Fibroblast of upper back skin (primary cell): Measurements from ENCODE around the gene ZRANB3.

ENCODE experiments used
- DNase-seq: peaks from one replicate; pipeline ENCODE4 v3.0.0-alpha.2; 2013

Gene ZRANB3

DNA sequence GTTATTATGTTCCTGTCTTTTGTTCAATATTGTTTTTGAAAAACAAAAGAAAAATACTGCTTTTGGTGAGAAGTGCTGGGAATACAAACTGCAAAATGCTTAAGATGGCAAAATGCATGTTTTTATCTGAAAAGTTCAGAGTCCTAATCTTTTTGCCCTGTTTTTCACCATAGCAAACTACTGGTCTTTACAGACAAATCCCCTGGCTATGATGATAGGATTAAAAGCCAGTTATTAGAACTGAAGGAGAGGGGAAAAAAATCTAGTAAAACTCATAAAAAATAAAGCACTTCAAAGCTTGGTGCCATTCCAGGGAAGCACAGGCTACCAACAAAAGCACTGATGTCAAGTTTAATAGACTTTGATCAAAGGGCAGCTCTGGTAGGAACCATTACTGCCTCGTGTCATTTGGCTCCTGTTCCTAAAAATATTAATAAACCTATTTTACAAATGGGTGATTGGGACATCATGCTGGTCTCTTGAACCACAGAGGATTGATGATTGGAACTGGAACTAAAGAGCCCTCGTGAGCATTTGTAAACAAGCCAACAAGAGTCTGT is 284.2 kb downstream of the ZRANB3 start:
- DNase-seq, result no peak

DNA sequence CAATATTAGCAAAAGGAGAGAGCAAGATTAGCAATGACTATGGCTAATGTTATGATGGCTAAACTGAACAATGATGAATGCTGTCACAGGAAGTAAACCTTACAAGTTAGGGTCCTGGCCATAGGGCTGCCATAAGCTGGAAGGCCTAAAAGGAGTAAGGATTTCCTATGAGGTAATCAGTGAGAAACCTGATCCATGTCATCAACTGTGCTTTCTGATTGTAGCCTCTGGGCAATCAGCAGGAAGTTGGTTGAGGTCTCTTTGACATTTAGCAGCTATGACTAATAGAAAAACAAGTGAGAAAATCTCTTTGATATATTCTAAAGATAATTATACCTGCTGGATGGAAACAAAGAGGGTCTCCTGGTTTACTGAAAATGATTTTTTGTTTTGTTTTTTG is 285.9 kb downstream of the ZRANB3 start:
- DNase-seq, result peak; percentile 31

DNA sequence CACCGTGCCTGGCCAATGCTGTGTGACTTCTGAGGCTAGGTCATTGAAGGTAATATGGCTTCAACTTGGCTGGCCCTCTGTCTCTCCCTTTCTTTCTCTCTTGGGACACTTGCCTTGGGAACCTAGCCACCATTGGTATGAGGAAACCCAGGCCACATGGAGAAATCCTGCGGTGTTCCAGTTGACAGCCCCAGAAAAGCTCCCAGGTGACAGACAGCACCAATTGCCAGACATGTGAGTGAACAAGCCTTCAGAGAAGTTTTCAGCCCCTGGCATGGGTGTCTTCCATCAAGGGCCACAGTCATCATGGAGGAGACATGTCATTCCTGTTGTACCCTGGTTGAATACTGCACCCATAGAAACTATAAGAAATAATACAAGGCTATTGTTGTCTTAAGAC is 292.4 kb downstream of the ZRANB3 start:
- no peak for DNase-seq

DNA sequence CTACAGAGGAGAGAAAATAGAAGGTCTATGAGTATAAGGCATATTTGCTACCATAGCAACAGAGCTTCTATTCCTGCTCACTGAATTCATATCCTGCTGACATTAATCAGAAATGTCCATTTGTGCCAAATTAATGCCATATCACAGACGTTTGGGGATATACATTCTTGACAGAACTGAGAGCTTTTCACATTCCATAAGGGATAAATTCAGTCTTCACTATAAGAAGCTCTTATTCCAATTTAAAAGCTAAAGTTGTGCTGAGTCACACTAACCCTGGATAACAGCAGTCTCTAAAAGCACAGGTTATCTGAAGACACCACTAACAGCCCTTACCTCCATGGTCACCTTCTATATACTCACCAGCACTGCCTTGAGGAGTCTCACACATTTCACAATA is 300.9 kb downstream of the ZRANB3 start:
- DNase-seq, result peak; percentile 24

DNA sequence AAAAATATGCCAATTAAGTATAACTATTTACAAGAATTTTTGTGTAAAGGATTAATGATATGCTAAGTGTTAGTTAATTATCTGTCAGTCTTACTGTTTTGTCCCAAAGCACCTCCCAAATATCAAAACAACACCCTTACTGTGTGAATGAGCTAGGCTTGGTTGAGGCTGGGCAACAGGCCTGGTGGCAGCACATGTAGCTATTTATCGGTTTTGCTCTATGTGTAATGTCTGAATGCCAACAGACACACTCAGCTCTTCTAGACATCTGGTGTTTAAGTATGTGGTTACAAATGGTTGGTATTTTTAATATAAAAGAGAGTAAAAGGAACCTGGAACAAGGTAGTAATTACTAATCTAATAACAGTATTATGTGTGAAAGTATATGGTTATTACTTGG is 303.6 kb downstream of the ZRANB3 start:
- DNase-seq, result peak; percentile 9

DNA sequence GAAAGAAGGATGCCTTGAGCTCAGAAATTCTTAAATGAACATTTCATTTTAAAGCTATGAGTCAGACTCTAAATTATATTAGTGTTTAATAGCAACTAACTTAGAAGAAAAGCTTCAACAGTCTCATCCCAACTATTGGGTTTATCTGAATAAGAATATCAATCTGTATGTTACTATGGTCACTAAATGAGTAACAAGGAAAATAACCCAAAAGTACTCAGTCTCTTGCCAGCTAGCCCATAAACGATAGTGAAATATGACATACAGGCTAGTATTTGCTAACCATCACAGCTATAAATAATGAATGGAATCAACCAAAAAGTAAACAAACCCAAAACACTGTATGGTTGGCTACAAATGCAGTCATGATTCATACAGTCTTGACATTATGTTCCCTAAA is 304.1 kb downstream of the ZRANB3 start:
- peak; percentile 16 for DNase-seq

DNA sequence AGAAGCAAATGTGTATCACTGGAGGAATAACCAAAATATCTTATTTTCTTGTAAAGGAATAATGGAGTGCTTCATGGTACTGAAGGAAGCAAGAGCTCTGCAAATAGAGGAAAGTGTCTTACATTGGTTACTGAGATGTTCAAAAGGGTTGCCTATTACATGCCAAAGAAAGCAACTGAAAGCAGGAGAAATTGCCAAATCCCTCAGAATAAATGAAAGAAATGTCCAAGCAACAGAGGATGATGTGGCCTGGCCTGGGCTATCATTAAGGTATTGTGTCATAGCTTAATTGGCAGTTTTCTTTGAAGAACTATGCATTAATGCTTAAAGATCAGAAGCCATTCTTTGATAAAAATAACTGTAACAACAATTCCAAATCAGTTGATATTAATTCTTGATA is 305.2 kb downstream of the ZRANB3 start:
- no peak for DNase-seq

DNA sequence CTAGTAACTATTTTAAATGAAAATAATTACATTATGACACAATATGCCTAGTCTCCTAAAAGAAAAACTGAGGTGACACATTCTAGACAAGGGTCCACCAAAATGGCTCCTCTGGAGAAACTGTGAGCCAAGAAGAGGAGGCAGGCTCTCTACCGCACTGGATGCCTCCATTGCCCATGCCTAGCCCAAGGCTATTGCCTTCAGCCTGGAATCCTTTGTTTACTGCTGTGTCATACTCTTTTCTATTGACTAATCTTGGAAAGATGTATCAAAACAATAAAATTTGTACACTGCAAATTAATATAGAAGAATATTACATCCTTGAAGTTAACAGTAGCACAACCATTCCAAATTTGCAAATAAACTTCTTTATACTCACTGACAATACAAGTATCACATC is 311.8 kb downstream of the ZRANB3 start:
- DNase-seq, result no peak

DNA sequence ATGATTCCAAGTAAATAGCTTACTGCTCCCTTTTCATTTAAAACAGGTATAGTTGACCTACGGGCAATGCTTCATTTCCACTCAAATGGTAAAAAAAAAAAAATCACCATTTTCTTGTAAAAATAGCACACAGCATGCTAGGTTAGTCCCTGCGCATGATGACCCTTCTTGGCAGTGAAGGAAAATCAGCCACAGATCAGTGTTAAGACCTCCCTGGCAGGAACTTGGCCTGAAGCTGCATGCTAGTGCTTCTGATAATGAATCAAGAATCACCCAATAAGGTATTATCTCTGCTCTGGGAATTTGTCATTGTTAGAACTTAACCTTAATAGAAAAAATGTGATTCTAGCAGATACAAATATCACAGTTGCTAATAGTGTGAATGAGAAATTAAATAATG is 312.6 kb downstream of the ZRANB3 start:
- DNase-seq, result no peak

DNA sequence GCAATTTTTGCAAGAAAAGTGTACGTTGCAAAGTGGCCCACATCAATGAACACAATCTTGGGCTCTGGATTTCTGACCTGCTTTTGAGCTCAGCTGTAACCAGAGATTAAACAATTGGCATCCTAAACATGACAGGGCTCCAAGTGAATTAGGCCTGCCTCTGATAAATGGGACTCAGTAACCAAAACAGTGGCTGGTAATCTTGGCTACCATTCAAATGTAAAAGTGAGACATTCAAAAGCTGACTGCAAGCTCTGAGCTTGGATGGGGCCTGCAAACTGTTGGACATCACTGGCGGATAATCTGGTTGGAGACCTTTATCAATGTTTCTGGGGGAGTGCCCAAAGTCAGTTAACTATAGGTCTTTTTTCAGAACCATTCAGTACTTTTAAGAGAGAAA is 318.3 kb downstream of the ZRANB3 start:
- peak; percentile 4 for DNase-seq

DNA sequence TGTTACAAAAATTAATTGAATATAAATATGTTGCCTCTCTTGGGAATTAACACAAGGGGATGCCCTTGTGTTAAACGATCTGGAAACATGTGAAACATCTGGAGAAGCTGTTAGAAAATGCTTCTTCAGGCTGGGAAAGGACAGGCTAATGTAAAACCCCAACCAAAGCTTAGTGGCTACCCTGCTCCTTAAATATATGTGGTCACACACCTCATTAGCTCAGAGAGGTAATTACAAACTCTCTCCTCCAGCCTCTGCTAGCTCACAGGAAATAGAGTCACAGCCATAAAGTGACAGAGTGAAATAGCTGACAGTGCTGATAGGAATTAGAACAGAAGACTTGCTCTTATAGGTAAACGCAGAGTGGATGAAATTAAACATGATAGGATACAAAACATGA is 323.0 kb downstream of the ZRANB3 start:
- no peak for DNase-seq

DNA sequence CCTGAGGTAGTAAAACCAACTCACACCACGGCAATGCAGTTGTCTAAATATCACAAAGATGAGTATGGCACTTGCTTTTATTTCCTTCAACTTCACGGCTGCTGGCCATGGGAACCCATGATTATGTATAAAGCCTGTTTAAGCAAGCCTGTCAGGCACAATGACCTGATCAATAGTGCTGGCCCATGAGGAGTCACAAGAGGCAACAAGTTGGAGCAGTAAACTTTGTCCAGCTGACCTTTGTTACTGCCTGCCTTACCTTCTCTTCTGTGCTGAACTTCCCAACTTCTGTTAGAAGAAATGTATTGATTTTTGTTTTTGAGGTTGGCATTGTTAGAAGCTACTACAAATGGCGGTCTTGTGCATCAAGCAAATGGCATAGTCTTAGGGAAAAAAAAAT is 327.1 kb downstream of the ZRANB3 start:
- no peak for DNase-seq

DNA sequence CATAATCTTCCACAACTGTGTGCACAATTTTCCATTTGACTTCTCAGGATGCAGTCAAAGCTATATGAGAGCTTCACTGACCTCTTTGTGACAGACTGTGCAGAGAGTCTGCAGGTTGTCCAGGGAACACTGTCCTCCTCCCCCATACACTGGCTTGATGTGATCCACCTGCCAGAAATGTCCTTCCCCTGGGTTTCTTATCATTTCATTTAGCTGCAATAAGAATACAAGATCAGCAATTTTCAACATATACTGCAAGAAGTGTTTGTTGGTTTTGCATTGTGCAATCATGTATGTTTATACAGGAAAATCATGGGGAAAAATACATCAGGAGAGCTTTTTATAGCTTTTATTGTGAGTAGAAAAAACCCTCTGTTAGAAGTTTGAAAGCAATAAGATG is 328.3 kb downstream of the ZRANB3 start:
- DNase-seq, result no peak

DNA sequence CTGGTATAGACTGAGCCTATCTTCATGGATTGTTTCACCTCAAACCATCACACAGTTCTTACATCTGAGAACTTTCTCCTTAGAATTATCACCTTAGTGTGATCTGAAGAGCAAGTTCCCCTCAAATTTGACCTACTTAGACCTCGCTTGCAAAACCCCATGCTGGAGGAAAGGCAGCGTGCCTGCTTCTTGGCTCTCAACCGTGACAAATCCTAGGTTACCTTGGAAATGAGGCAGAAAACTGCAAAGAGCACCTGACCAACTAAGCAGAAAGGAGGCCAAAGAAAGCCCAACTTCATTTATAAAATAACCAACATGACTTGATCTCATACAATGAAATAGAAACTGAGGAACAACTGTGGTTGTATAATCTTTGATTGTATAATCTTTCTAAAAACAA is 332.5 kb downstream of the ZRANB3 start:
- DNase-seq, result no peak

DNA sequence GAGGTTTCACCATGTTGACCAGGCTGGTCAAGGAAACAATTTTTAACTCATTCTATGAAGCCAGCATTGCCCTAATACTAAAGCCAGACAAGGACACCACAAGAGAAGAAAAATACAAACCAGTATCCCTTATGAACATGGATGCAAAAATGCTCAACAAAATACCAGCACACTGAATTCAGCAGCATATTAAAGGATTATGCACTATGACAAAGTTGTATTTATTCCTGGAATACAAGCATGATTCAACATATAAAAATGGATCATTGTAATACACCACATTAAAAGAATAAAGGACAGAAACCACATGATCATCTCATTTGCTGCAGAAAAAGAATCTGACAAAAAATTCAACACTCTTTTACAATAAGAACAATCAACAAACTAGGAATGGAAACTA is 340.2 kb downstream of the ZRANB3 start:
- DNase-seq, result peak; percentile 14

DNA sequence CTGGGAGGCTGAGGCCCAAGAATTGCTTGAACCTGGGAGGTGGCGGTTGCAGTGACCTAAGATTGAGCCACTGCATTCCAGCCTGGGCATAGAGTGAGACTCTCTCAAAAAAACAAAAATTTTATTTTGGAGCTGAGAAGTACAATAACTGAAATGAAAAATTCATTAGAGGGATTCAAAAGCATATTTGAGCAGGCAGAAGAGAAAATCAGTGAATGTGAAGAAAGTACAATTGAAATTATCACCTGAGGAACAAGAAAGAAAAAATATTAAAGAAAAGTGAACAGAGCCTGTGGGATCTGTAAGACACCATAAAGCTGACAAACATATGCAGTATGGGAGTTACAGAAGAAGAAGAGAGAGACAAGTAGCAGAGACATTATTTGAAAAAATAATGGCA is 341.9 kb downstream of the ZRANB3 start:
- DNase-seq, result no peak

DNA sequence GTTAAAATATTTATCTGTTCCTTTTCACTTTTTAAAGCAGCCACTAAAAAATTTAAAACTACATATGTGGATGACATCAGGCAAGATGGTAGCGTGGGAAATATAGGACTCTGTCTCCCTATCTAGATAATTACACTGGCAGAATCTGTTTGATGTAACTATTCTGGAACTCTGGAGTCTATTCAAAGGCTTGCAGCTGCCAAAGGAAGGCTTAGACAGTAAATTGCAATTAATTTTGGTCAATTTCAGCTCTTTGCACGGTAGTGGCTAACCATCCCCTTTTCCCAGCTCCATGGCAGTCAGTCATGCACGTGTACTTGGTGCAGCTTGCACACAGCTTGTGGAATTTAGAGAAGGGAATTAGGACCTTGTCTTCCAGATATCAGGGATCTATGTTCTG is 343.7 kb downstream of the ZRANB3 start:
- DNase-seq, result no peak

DNA sequence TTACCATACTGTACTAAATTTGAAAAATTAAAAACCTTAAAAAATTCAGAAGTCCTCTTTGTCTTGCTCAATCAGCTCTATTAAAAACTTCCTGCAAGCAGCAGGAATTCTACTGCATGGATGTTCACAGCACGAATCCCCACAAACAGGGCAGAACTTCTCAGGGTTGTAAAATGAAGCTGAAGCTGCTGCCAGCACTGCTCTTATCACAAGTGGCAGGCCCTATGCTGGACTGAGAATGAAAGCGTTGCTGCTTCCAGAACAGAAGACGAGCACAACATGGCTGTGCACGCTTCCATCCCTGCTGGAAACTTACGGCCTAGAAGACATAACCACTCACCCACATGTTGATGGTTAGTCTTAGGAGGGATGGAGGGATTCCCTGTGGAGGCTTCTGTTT is 345.0 kb downstream of the ZRANB3 start:
- DNase-seq, result no peak

DNA sequence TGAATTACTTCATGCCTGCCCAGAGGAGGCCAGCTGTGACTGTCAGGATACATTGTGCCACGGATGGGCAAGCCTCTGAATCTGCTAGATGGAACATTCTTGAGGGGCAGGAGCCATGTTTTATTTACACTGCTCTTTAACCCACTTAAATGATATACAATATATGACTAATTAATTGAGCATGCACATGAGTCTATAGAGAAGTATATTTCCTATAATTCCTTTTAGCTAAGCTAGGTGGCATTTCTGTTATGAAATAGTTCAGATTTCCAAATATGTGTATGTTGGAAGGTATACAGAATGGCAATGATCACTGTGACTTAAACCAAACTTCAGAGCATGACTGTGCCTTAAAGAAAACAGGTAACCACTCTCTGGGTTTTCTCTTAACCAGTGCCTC is 347.2 kb downstream of the ZRANB3 start:
- peak; percentile 9 for DNase-seq

DNA sequence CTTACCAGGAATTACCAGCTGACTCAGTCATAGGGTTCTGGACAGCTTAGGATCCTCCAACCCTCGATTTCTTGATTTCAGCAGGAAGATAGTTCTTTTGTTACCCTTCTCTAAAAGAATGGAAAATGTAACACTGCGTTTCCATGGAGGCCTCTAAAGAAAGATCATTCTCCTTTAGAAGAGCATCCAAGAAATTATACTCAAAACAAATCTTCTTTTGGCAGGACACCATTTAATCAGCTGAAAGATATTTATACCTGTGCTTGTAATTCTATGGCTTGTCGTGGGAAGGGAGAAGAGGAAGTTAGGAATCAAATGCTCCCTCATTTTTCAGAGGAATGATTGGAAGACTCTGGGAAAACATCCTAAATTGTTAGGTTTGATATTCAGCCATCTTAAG is 348.4 kb downstream of the ZRANB3 start:
- DNase-seq, result no peak

DNA sequence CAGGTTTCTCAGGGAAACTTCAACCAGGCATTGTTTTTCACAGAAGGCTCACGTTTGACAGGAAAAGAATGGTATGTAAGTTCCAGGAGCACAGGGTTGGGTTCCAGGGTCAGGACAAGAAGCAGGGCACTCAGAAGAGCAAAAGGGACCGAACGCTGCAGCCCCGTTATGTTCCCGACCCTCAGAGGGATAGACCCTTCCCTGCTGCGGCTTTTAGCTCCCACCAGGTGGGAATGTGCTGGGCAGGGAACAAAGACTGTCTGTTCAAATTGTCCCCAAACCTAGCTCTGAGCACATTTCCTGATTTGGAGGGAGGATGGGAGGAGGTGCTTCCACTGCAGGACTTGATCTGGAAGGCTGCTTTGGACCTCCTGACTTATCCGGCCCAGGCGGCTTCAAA is 348.8 kb downstream of the ZRANB3 start:
- DNase-seq, result no peak

DNA sequence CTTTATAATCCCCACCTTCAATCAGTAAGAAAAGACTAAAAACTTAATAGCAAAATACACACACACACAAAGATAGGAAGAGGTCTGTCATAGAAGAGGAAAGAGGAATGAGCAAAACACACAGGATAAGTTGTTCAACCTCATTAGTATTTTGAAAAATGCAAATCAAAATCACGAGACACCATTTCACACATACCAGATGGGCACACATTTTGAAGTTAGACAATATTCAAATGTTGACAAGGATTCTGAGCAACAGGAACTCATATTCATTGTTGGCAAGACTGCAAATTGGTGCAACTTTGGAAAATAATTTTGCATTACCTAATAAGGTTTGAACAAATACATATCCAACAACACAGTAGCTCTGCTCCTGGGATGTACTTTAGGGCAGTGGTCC is 351.3 kb downstream of the ZRANB3 start:
- DNase-seq, result no peak

DNA sequence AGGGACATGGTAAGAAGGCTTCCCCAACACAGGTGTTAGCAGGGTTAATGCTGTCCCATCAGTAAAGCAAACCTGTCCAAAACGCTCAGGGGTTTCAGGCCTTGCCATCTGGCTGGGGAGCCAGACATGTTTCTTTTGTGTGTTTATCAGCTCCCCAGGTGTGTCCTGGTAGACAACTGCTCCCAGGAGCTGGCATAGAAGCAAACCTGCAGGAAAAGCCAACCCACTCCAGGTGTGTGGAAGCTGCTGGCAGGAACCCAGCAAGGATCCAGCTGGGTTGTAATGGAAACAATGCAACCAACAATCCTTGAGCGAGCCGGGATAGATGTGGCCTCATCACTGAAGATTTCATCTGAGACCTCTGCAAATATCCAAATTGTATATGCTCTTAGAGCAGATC is 355.8 kb downstream of the ZRANB3 start:
- DNase-seq, result no peak

DNA sequence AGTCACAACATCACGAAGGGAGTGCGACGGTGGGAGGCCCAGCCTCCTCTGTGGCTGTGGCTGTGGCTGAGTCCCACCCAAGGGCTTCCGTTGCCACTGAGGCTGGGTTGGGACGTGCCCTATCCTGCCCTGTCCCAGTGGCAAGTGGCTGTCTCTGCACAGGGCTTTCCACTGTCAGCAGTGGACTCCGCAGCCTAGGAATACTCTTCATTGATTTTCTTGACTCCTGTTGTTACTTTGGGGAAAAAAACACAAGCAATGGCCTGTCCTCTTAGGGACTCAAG is 356.3 kb downstream of the ZRANB3 start:
- no peak for DNase-seq

DNA sequence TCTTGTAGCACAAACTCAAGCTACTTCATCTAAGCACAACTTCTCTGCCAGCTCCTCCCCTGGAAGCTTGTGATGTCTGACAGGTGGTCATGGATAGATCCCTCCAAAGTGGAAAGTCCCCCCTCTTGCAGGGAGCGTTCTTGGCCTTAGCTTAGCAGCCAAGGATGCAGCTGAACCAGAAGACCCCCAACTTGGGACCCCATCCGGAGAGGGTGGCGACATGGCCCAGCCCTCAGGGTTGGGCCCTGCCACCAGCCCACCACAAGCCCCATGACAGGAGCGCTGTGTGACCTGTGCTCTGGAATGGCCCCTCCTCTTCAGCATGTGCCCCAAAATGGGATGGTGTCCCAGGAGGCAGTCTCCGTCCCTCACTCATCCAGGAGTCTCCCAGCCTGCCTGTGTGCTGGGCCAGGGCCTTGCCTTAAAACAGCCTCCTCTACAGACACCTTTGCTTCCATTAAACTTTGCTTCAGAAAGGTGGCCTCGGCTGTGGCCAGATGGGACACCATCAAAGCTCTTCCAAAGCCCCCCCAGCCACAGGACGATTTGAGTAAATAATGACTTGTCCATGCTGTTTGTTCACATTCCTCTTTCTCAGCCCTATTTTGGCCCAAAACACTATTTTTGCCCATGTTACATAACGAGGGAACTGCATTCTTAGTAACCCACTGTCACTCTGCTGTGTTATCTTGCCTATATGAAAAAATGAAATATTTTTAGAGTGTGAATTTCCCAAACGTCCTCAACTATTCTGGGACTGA is 356.8 kb downstream of the ZRANB3 start:
- no peak for DNase-seq
